Hypothalamus (tissue), 51 donors: ENCODE results near the gene MAP1LC3B.

ENCODE experiments used
- DNase-seq, 51 donors: peaks; one replicate each; lab custom pipeline; 2025; lab: John Stamatoyannopoulos, UW

MAP1LC3B gene

DNA sequence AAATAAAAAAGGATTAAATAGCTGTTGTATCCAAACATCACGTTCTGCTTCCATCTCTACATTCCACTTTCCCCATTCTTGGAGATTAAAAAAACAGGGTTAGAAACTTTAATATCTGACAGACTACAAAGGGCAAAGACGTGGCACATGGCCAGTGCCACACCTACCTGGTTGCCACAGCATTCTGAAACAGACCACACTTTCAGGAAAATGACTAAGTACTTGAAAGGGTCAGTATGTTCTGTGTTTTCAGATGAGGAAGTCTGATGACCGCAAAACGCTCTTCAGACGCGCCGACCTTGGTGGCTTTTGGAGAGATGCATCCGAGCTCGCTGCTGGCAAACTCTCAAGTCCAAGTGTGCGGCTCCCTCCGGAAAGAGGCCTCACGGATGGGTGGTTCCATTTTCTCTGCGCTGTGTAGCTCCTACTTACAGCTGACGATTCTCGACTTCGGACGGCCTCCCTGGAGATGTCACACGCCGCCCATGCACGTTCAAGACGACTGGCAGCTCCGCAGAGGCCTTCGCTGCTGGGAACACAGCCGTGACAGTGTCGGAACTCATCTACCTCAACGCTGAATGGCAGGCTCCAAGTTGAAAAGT lies 15.5 kb downstream of the MAP1LC3B start:
- no peak for DNase-seq

DNA sequence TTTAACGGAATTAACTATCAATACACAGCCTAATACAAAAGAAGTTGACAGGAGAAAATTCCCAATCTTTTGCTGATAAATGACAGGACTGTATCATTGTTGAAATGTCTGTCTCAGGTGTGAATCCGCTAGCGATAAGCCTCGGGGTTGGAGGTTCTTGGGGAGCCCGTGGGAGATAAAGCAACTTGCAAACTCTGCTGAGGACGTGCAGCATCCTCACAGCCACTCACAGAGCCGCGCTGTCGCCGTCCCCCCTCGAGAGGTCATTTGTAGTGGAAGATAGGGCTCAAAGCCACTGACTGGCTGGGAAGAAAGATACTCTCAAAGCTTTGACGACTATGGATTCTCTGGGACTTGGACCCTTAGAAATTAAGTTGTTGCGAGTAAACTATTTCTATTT lies 17.0 kb downstream of the MAP1LC3B start:
- no peak for DNase-seq

DNA sequence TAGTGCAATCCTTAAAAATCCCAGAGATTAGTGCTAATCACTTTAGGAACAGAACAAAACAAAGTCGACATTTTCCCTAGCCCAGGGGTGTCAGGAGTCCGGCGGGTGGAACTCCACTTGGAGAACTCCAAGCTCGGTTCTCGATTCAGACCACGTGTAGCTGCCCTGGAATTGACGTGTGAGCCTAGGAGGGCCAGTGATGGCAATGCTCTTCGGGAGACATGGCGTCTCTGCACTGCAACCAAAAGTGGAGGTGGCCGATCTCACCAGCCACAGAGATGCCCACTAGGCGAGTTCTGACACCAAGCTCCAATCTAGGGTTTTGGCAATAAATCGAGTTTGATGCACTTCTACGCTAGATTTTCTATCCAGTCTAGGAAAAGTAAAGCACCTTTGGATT lies 17.6 kb downstream of the MAP1LC3B start:
- no peak for DNase-seq

DNA sequence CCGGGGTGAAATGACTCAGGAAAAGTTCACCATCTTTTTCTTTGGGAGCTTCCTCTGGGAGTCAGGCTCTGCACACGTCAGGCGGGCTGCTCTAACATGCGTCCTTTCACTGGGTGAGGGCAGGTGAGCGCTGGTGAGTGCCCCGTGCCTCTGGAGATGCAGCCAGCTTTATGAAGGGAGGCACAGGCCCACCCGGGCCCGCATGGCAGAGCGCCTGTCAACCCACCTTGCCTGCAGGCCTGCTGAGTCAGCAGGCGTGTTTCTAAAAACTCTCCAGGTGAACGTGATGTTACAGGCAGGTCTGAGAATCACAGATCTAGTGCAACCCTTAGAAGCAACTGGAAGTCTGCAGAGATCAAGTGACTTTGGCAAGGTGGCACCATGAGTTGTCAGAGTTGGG lies 18.4 kb downstream of the MAP1LC3B start:
- DNase-seq: no peak

DNA sequence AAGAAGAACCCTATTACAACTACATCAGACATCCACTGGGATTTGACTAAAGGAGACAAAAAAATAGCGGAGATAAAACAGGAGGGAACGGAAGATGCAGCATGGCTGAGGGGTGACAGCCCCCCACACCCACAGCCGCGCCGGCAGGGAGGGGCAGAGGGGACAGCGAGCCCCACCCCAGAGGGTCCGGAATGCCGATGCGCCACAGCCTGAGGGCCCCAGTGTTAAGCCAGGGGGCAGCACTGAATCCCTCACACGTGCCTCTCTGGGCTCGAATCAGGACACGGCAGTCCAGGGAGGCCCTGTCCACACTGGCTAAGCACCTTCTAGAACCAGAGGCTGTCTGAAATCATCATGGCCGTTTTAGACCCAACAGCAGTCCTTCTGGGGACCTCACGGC lies 18.8 kb downstream of the MAP1LC3B start:
- no peak for DNase-seq

DNA sequence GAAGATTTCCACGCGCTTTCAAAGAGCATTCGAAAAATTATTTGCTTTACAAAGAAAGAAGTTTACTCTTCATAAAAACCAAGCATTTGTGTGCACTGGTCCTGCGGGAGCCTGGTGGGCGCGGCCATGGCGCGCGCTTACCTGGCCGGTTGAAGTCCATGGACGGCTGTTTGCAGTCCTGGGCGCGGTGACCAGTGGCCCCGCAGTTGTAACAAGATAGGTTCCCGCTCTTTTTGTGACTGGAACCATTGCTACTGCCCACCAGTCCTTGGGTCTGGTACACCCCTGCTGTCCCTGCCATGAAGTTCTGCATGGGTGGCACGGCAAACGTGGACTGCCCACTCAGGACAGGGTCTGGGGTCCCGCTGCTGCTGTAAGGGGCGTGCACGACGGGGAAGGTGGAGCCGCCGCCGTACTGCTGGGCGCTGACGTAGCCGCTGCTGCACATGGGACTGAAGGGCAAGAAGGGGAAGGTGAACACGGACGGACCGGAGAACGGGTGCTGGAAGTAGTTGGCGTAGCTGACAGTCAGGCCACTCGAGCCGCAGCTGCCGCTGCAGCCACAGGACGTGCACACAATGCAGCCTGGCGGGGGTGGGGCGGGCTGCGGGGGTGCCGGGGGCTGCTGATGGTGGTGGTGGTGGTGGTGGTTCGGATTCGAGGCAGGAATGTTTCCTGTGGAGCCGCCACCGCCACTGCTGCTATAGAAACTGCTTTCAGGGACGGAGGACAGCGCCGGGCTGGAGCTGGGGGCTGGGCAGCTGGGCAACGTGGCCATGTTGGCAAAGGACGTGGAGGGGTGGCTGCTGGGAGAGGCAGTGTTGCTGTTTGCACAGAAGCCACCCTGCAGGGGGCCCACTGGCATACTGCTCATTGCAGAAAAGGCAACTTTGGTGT lies 19.5 kb downstream of the MAP1LC3B start:
- DNase-seq: peak in 6 of 51 donors; percentile 12 to 29 (median 23)

DNA sequence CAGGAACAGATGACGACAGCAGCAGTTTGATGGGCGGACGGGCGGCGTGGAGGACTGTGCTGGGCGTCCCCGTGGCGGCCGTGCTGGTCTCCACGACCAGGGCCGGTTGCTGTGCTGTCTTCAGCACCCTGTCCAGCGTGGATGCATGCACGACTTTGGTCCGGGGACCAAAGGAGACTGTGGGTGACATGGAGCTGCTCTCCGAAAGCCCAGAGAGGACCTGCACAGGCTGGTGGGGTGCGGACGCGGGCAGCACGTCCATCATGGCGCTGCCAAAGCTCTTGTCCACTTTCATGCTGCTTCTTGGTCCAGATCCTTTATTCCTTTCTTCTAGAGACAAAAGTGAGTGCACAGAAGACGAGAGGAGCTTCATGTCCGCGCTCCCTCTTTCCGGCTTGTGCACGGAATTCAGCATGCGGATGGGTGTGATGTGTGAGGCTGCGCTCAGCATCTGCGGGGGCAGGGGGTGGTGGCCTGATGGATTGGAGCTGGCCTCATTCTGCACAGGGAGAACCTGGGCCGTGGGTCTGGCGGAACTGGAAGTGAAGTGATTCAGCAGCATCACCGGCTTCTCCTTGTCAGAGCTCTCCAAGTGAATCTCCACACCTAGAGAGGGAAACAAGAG lies 20.3 kb downstream of the MAP1LC3B start:
- no peak for DNase-seq

DNA sequence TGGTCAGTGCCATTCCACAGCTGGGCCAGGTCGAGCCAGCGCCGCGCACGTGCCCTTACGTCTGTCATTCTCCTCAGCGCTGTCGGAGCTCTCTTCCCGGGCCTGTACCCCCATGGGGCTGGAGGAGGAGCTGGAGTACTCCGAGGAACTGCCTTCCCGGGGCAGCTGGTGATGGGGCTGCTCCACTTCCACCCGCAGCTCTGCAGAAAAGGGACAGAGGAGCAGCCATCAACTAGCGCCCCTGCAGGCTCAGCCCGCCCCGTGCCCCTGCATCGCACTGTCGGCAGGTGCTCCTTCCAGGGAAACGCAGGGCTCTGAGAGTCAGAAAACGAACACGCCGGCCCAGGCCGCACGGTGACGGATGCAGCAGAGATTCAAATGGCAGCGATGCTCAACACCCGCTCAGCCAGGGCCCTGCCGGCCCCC lies 20.9 kb downstream of the MAP1LC3B start:
- DNase-seq: no peak

DNA sequence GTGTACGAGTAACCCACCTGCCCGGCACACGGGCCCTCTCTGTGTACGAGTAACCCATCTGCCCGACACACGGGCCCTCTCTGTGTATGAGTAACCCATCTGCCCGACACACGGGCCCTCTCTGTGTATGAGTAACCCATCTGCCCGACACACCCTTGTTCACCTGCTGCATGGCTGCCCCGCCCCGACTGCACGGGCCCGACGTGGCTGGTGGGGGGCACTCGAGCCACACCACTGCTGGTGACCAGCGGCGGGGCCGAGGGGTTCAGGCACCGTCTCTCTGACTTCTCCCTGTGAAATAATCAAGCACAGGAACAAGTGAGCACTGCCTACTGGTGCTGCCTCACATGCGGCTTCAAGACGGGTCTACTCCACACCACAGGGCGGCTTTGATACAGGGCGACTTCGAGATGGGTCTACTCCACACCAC lies 22.1 kb downstream of the MAP1LC3B start:
- DNase-seq: no peak

DNA sequence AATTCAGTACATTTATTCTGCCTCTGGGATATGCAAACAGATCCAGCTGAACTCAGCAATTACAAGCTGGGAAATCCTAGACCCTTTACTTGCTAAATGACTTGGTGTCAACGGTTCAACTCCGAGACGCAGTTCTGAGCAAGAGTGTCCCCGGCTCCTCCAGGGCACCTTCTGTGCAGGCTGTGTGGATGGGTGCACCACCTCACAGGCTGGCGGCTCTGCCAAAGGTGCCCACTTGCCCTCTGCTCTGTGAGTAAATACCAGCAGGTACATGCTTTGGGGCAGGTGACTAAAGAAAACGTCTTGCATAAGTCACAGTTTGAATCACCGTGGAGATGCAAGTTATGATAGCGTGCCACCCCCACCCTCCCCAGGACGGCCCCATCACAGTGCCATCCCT lies 23.3 kb downstream of the MAP1LC3B start:
- DNase-seq: no peak

DNA sequence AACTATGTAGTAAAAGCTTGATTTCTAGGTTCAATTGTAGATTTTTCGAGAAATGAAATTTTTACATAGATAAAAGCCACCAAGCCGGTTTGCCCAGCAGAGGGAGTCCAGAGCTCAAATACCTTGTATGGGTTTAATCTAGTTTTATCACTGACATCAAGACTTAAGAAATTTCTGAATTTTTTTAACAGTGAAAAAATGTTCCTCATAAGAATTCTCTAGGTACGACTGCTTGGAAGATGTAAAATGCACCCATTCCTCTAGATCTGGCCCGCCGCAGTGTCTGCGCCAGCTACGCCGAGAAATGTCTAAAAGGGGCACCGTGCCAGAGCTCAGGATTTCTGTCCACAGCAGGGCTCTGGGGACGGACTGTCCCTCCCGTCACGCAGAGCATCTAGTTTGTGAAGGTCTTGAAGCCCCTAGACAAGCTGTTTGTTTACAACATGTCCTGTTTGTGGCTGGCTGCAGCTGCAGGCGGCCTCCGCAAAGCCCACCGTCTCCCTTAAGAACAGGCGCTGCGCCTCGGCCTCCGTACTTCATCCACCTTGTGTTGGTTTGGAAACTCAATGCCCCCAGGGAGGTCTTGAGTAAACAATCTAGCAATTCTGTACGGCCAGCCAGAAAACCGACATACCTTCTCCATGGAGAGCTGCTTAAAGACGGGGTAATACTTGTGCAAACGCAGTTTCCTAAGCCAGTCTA lies 24.8 kb downstream of the MAP1LC3B start:
- peak in 8 of 51 donors; percentile 13 to 40 (median 18) for DNase-seq

DNA sequence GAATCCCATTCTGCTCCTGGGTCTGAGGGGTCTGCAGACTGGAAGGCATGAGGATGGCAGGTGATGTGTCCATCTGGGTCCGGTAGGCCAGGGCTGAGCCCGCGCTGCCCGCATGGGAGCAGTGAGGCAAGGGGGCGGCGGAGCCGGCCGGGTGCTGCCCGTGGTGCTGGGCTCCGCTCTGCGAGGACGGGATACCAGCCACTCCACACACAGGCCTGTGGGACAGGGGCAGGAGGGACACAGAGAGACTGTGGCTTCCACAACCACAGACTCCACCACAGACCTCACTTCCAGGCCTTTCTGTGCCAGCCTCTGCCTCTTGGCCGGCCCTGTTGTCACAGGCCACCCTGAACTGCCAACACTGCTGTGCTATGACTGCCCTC lies 25.4 kb downstream of the MAP1LC3B start:
- DNase-seq: no peak

DNA sequence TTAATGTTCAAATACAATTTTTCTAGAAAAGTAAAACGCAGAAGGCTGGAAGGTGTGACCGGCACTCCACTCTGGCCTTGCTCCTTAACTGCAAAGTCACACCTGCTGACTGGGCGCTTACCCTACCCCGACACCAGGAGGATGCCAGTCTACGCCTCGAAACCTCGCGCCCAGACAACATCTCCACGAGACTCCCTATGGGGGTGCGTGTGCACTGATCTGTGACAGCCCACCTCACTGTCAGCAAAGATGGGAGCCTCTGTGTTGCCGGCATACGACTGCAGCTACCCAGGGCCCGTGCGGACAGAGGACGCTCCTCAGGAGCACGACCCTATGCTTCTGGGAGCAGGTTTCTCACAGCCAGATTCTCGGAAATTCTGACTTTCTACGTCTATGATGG lies 26.1 kb downstream of the MAP1LC3B start:
- no peak for DNase-seq

DNA sequence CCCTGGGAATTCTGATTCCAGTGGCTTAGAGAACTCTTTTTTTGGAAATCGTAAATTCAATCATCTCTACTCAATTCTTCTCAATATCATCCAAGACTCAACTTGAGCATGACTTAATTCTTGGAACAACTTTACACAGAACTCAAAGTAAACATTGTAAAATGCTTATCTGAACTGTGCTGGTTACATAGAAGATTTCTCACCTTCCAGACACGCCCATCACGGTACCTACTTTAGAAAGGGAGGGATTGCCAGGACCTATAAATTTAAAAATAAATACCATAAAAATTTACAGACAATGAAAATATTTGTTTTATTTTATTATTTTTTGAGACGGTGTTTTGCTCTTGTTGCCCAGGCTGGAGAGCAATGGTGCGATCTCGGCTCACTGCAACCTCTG lies 26.5 kb downstream of the MAP1LC3B start:
- no peak for DNase-seq

DNA sequence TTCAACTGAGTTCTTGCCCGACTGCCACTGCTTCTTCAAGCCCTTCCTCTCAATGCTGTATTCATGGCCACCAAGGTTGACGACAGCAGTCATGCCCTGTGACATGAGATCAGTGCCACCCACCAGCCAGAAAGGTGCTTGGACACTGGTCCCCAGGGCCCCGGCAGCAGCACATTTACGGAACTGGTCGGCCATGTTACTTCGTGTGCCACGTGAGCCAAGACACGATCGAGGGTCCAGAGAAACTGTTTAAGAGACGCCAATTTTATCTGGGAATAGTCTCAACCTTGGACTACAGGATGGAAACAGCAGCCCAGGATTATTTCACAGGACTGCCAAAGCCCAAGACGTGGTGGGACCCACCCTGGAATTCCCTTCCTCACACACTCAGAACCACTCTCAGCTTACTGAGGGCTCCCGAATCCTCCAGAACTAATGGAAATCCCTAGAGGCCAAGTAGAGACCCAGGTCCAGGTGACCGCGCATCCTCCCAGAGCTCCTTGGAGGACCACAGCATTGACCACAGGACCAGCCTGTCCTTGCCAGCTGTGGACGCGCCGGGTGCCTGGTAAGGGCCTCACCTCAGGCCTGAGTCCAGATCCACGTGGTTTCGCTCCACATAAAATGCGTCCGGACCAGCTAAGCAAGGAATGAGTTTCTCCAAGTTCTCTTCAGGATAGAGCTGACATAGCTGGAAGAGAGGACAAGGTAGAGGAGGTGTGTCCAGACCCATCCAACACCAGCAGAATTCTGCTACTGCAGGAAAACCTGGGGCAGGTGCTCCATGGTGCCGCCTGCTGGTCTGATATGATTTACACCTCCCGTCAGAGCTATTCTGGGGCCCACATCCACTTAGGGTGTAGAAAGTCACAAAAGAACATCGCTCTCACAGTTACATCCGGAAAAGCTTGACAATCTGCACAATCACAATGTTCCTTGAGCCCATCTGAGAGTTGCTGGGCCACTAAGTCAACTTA lies 28.2 kb downstream of the MAP1LC3B start:
- no peak for DNase-seq

DNA sequence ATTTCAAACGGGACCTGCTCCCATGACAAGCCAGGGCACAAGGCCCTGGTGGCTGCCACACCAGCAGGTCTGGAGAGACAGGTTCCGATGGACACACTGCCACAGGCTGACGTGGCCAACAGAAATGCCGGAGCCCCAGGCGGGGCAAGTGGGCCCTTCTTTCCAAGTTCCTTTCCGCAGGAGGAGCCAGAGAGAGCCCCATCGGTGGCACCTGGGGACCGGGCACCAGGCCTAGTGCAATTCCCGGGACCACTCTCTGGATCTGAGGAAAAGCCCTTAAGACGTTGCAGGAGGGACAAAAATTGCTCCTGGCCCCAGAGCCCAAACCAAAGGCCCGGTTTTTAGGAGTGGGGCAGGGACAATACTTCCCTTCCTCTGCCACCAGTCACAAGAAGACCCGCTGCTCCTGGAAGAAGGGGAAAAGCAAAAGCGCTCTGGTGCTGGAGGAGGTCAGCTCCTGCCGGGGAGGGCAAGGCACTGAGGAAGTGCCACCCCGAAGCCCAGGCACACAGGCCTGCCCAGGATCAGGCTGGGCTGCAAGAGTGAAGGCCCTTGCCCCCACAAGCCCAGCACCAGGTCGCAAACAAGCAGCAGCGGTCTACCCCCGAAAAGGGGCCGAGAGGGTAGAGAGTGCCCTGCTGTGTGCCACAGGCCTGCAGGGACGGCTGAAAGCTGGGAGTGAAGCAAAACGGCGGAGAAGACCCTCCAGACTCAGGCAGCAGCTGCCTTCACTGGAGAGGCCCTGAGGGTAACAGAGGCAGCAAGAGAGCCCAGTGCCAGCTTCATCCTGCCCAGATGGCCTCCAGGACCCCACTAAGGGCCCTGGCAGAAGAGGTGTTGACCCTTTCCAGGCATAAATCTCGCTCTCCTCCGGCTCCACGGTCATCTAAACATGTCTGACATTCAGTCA lies 29.1 kb downstream of the MAP1LC3B start:
- no peak for DNase-seq

DNA sequence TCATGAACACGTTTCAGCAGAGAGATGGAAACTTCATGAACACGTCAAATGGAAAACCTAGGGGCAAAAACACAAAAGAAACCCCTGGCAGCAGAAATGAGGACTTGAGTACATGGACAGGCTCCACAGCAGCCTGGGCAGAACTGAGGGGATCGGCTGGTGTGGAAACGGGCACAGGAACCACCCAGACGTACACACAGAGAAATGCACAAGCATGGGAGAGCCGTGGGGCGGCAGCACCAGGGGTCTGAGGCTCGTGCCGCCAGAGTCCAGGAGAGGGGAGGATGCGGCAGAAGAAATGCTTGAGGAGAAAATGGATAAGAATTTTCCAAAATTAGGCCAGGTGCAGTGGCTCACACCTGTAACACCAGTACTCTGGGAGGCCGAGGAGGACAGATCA lies 30.0 kb downstream of the MAP1LC3B start:
- DNase-seq: no peak

DNA sequence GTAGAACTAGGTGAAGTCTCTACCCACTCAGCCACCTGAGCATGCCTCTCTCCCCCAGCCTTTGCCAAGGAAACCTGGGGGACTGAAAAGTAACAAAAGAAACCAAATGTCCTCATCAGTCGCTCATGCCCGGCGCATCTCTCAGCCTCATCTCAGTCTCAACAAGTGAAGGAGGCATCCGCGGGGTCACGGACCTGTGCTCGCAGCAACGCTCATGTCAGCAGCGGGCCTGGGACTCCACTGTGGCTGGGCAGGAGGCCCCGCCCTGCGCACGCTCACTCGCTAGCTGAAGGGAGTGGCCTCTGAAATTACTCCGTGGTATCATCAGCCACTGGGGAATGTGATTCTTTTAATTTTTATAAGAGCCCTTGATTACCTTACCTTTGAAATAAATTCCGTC lies 31.3 kb downstream of the MAP1LC3B start:
- no peak for DNase-seq

DNA sequence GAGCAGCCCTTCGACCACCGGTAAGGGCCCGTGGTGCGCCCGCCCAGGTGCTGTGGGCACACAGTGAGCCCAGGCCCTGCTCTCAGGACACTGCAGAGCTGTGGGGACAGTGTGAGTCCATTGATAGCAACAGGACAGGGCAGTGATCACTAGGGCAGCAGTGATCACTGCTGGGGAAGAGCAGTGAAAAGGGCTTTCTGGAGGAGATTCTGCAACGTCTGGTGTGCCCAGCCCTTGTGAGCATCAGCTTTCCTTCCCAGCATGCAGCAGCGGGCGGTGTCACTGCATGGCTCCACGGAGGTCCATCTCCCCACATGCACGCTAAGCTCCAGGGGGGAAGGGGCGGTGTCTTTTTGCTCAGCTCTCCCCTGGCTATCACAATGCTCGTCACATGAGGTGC lies 32.1 kb downstream of the MAP1LC3B start:
- DNase-seq: no peak
